ENCODE data around the gene IL17REL.

Gene IL17REL

GRCh38 chr22:50012211-50013181 is at the start of gene IL17REL:
TSS of gene IL17REL (minus strand) at chr22:50012765. CDS start at chr22:50012646, 119 bp downstream.
- no peak for DNase-seq (ENCODE audit: low read depth in 2 of 2, low spot score in 1 of 2)

- no peak for DNase-seq (ENCODE audit: low read depth in 2 of 2, low spot score in 1 of 2)
These were observed 49.3 kb upstream of the IL17REL start for GRCh38 chr22:50061824-50062355.

GRCh38 chr22:50061141-50061823 is 48.7 kb upstream of the IL17REL start:
- DNase-seq (ENCODE audit: low read depth in 2 of 2, low spot score in 1 of 2), result no peak

GRCh38 chr22:50060441-50061140 is 48.0 kb upstream of the IL17REL start:
- no peak for DNase-seq (ENCODE audit: low read depth in 2 of 2, low spot score in 1 of 2)

- no peak for DNase-seq (ENCODE audit: low read depth in 2 of 2, low spot score in 1 of 2)
These were observed 47.3 kb upstream of the IL17REL start for GRCh38 chr22:50059881-50060262.

GRCh38 chr22:50058906-50059880 is 46.6 kb upstream of the IL17REL start:
- DNase-seq (ENCODE audit: low read depth in 2 of 2, low spot score in 1 of 2), result no peak

GRCh38 chr22:50058061-50058905 is 45.7 kb upstream of the IL17REL start, which contains the start of gene TTLL8:
TSS of gene TTLL8 (minus strand) at chr22:50058298.
- no peak for DNase-seq (ENCODE audit: low read depth in 2 of 2, low spot score in 1 of 2)

- DNase-seq (ENCODE audit: low read depth in 2 of 2, low spot score in 1 of 2), result no peak
These were observed 44.9 kb upstream of the IL17REL start for GRCh38 chr22:50057278-50058060.

GRCh38 chr22:50056214-50056972 is 43.8 kb upstream of the IL17REL start:
- no peak for DNase-seq (ENCODE audit: low read depth in 2 of 2, low spot score in 1 of 2)

GRCh38 chr22:50053861-50054260 is 41.3 kb upstream of the IL17REL start:
- no peak for DNase-seq (ENCODE audit: low read depth in 2 of 2, low spot score in 1 of 2)

GRCh38 chr22:50051930-50052329 is 39.4 kb upstream of the IL17REL start:
- no peak for DNase-seq (ENCODE audit: low read depth in 2 of 2, low spot score in 1 of 2)

- no peak for DNase-seq (ENCODE audit: low read depth in 2 of 2, low spot score in 1 of 2)
These were observed 37.0 kb upstream of the IL17REL start for GRCh38 chr22:50049299-50050195.

- DNase-seq (ENCODE audit: low read depth in 2 of 2, low spot score in 1 of 2), result no peak
These were observed 36.3 kb upstream of the IL17REL start for GRCh38 chr22:50048836-50049235.

- DNase-seq (ENCODE audit: low read depth in 2 of 2, low spot score in 1 of 2), result no peak
These were observed 35.6 kb upstream of the IL17REL start for GRCh38 chr22:50048061-50048765.

- DNase-seq (ENCODE audit: low read depth in 2 of 2, low spot score in 1 of 2), result no peak
These were observed 34.8 kb upstream of the IL17REL start for GRCh38 chr22:50047346-50047745.
